GM12873 (cell line): Measurements from ENCODE around the gene TIGD3.

Source experiments
- CTCF ChIP-seq: IDR thresholded peaks from 2 replicates; pipeline ENCODE4 v1.5.1; 2012; ENCODE audit warnings: low read depth, mild to moderate bottlenecking, moderate library complexity, low read length, control low read depth; ENCODE audit not compliant: insufficient read depth; ENCODE audit errors: missing control alignments

Gene TIGD3

GRCh38 chr11:65393513-65394079 lies 39.0 kb downstream of the TIGD3 start:
- TF ChIP-seq CTCF, result no peak

- no peak for TF ChIP-seq CTCF
These were observed 39.6 kb downstream of the TIGD3 start for GRCh38 chr11:65394125-65394536.

GRCh38 chr11:65395961-65396530 lies 41.5 kb downstream of the TIGD3 start:
- TF ChIP-seq CTCF, result no peak

- TF ChIP-seq CTCF, result no peak
These were observed 42.5 kb downstream of the TIGD3 start for GRCh38 chr11:65396769-65397745.

GRCh38 chr11:65398362-65398910 lies 43.9 kb downstream of the TIGD3 start:
- no peak for TF ChIP-seq CTCF

- no peak for TF ChIP-seq CTCF
These were observed 44.7 kb downstream of the TIGD3 start for GRCh38 chr11:65399249-65399648.

GRCh38 chr11:65399845-65400244 lies 45.3 kb downstream of the TIGD3 start:
- no peak for TF ChIP-seq CTCF
